GM23338 (cell line): ENCODE data around the gene ADAMTS4. TPM values are rescaled to one million over a fixed set of nuclear protein-coding genes. Genes with fewer than 3 reads are reported as not detected.

ENCODE experiments used
- ATAC-seq: fragments of 200-7000 bp; cut with Tn5 transposase; 3 replicates; pipeline ENCODE4 v1.9.1; 2020
- DNase-seq: peaks from one replicate; pipeline ENCODE4 v3.0.0-alpha.2; 2015; ENCODE audit warnings: low spot score
- H2AFZ ChIP-seq: fragments of 200-600 bp; sonication (generic); 2 replicates; pipeline ENCODE4 v1.8.0; 2016; ENCODE audit warnings: antibody characterized with exemption, mild to moderate bottlenecking, moderate library complexity
- H3F3A ChIP-seq: fragments of 200-600 bp; sonication (generic); replicated peaks from 2 replicates; pipeline ENCODE4 v1.8.0; 2017; ENCODE audit warnings: antibody characterized with exemption, mixed run types, low read depth
- H3K27ac ChIP-seq: fragments of 200-600 bp; sonication (generic); 2 replicates; pipeline ENCODE4 v1.6.1; 2016; ENCODE audit warnings: low read depth
- H3K27me3 ChIP-seq: fragments of 200-600 bp; sonication (generic); 2 replicates; pipeline ENCODE4 v1.8.0; 2016; ENCODE audit warnings: mild to moderate bottlenecking, mixed run types, moderate library complexity; ENCODE audit not compliant: insufficient read depth
- H3K36me3 ChIP-seq: fragments of 200-600 bp; sonication (generic); 2 replicates; pipeline ENCODE4 v1.8.0; 2016; ENCODE audit warnings: mild to moderate bottlenecking; ENCODE audit not compliant: insufficient read depth
- H3K4me1 ChIP-seq: fragments of 200-600 bp; sonication (generic); 2 replicates; pipeline ENCODE4 v1.8.0; 2016; ENCODE audit warnings: mild to moderate bottlenecking, moderate library complexity; ENCODE audit not compliant: insufficient read depth
- H3K4me2 ChIP-seq: fragments of 200-600 bp; sonication (generic); 2 replicates; pipeline ENCODE4 v1.7.1; 2017; ENCODE audit warnings: mixed run types
- H3K4me3 ChIP-seq: fragments of 200-600 bp; sonication (generic); 2 replicates; pipeline ENCODE4 v1.6.1; 2016; ENCODE audit warnings: mixed run types
- H3K79me2 ChIP-seq: fragments of 200-600 bp; sonication (generic); replicated peaks from 2 replicates; pipeline ENCODE4 v1.8.0; 2017; ENCODE audit warnings: mild to moderate bottlenecking; ENCODE audit not compliant: insufficient read depth
- H3K9me2 ChIP-seq: fragments of 200-600 bp; sonication (generic); 2 replicates; pipeline ENCODE4 v1.8.0; 2017; ENCODE audit not compliant: insufficient read depth
- H4K20me1 ChIP-seq: fragments of 200-600 bp; sonication (generic); replicated peaks from 2 replicates; pipeline ENCODE4 v1.8.0; 2017; ENCODE audit warnings: mild to moderate bottlenecking; ENCODE audit not compliant: insufficient read depth
- H3K27ac Mint-ChIP-seq: 2 replicates; pipeline ENCODE4 v1.8.0; 2020; ENCODE audit warnings: inconsistent platforms, mild to moderate bottlenecking, moderate library complexity, mixed read lengths
- H3K27me3 Mint-ChIP-seq: 3 replicates; pipeline ENCODE4 v1.8.0; 2022; ENCODE audit warnings: low read depth, mild to moderate bottlenecking, moderate library complexity, mixed read lengths, inconsistent platforms; ENCODE audit not compliant: insufficient read depth, poor library complexity
- H3K36me3 Mint-ChIP-seq: 3 replicates; pipeline ENCODE4 v1.8.0; 2021; ENCODE audit warnings: low read depth, mild to moderate bottlenecking, inconsistent platforms, moderate library complexity, mixed read lengths
- H3K4me1 Mint-ChIP-seq: 3 replicates; pipeline ENCODE4 v1.8.0; 2020; ENCODE audit warnings: mild to moderate bottlenecking, inconsistent platforms, mixed read lengths
- H3K4me3 Mint-ChIP-seq: 3 replicates; pipeline ENCODE4 v1.8.0; 2021; ENCODE audit warnings: moderate library complexity, mild to moderate bottlenecking, inconsistent platforms, mixed read lengths
- H3K9me3 Mint-ChIP-seq: 3 replicates; pipeline ENCODE4 v1.8.0; 2020; ENCODE audit warnings: moderate library complexity, mild to moderate bottlenecking, inconsistent platforms, mixed read lengths
- CREB1 ChIP-seq: fragments of 250-450 bp; sonication (Bioruptor Pico); IDR thresholded peaks from 2 replicates; pipeline ENCODE4 v1.5.0; 2020; ENCODE audit warnings: low read depth, mild to moderate bottlenecking, moderate library complexity
- EZH2 ChIP-seq: fragments of 200-600 bp; sonication (generic); IDR thresholded peaks from one replicate; pipeline ENCODE4 v1.8.0; 2017; ENCODE audit warnings: antibody characterized with exemption, mild to moderate bottlenecking, low read depth; ENCODE audit not compliant: unreplicated experiment
- EZH2phosphoT487 ChIP-seq: fragments of 200-600 bp; sonication (generic); IDR thresholded peaks from one replicate; pipeline ENCODE4 v1.8.1; 2018; ENCODE audit warnings: antibody characterized with exemption; ENCODE audit not compliant: unreplicated experiment
- JUNB ChIP-seq: IDR thresholded peaks from one replicate; pipeline ENCODE4 v1.6.1; 2016; ENCODE audit warnings: antibody characterized with exemption; ENCODE audit not compliant: unreplicated experiment
- POLR2AphosphoS5 ChIP-seq: IDR thresholded peaks from 2 replicates; pipeline ENCODE4 v1.6.1; 2016; ENCODE audit warnings: antibody characterized with exemption, low read depth
- REST ChIP-seq: IDR thresholded peaks from one replicate; pipeline ENCODE4 v1.6.1; 2018; ENCODE audit warnings: antibody characterized with exemption; ENCODE audit not compliant: unreplicated experiment
- STAT1 ChIP-seq: IDR thresholded peaks from one replicate; pipeline ENCODE4 v1.6.1; 2016; ENCODE audit warnings: antibody characterized with exemption; ENCODE audit not compliant: unreplicated experiment
- ZNF331 ChIP-seq: fragments of 250-450 bp; sonication (Bioruptor Pico); IDR thresholded peaks from 2 replicates; pipeline ENCODE4 v1.5.0; 2020; ENCODE audit warnings: low read depth, mild to moderate bottlenecking, moderate library complexity
- ZNF462 ChIP-seq: fragments of 250-450 bp; sonication (Bioruptor Pico); IDR thresholded peaks from 2 replicates; pipeline ENCODE4 v1.5.0; 2020; ENCODE audit warnings: mild to moderate bottlenecking, moderate library complexity
- polyA plus RNA-seq: library from polyadenylated mRNA; unstranded; fragments of >200 nt; fragmentation: Nextera tagmentation; extraction: Ambion mirVana; gene quantifications from 2 replicates; pipeline ENCODE4 v1.2.1, GENCODE V29; 2016
- total RNA-seq: library from RNA; depleted of rRNA; stranded (reverse); fragments of >200 nt; shearing (Covaris generic); gene quantifications from 2 replicates; pipeline ENCODE4 v1.2.3, GENCODE V29; 2014
- TF ChIP-seq, protein P1 (sequence below), 2 experiments: fragments of 200-600 bp in 1 of 2; sonication (generic) in 1 of 2; conservative IDR thresholded peaks; 2 replicates each; pipeline versions ENCODE4 v1.5.1 to v1.6.1; 2016 to 2017; ENCODE audit warnings: antibody characterized with exemption in 2 of 2, low read depth in 2 of 2, mild to moderate bottlenecking in 2 of 2, moderate library complexity in 1 of 2

The ADAMTS4 gene
- total and polyA plus RNA-seq, 2 experiments from 2014 or later = 1.3 to 5.2 TPM

DNA sequence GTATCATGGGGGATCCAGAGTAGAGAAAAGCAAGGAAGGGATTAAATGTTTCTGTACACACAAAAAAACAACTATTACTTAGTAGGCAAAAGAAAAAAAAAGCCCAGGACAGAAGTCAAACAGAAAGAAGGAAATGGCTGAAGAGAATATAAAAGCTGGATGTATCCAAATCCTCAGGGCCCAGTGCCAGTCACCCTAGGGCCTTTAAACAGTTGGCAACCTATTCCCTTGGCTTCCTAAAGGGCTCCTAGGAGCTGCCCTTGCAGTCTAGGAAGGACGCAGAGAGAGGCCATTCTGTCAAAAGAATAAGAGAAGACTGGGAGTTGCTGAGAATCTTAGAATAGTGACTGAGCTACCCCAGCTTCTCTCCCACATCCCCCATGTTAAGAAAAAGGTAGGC is 26.5 kb downstream of the ADAMTS4 start:
- Histone ChIP-seq H3K4me2 (no peak overlapping the region), H2AFZ (no peak overlapping the region), H3K27ac (no peak overlapping the region), H3F3A (peaks cover 3% of the 10 kb centered on the region; the same call in 1 of the 2 replicates), H3K79me2 (peaks cover 8% of the 10 kb centered on the region), H4K20me1 (peaks cover 6% of the 10 kb centered on the region; the same call in 1 of the 2 replicates), H3K4me1 (peaks cover 6% of the 10 kb centered on the region; the same call in 1 of the 2 replicates), H3K36me3 (peaks cover 17% of the 10 kb centered on the region), H3K27me3 (no peaks in the 10 kb centered on the region), H3K9me2 (no peaks in the 10 kb centered on the region), H3K4me3 (no peak overlapping the region)
- peaks cover 11% of the 10 kb centered on the region for H3K27me3 Mint-ChIP-seq
- H3K9me3 Mint-ChIP-seq = no peaks in the 10 kb centered on the region
- H3K27ac Mint-ChIP-seq = no peak overlapping the region
- ATAC-seq (no peak), DNase-seq (no peak)
- H3K4me3 Mint-ChIP-seq = no peak overlapping the region; the same call in 2 of the 3 replicates
- peaks cover 54% of the 10 kb centered on the region for H3K36me3 Mint-ChIP-seq
- TF ChIP-seq POLR2AphosphoS5 = no peak
- no peak for TF ChIP-seq JUNB
- peaks cover 7% of the 10 kb centered on the region for H3K4me1 Mint-ChIP-seq

DNA sequence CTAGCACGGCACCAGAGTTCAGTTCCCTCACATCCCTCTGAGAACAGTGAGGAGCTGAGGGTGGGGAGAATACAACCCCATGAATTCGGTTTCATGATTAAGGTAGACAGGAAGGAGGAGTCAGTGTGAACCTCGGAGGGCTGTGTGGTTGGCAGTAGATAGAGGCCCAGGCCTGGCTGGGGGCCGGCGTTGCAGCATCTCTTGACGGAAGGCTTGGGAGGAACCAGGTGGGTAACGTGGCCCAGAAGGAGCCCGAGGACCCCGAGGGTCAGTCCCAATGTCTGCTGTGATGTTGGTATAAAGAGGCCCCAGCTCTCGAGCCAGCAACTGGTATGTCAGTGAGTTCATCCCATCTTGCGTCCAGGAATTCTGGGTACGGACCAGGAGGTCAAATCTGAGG is 27.2 kb downstream of the ADAMTS4 start:
- ATAC-seq = no peak
- no peak overlapping the region for H3K27ac Mint-ChIP-seq
- H3K36me3 ChIP-seq = peaks cover 17% of the 10 kb centered on the region
- TF ChIP-seq REST = no peak
- TF ChIP-seq ZNF462 = no peak
- TF ChIP-seq CREB1 (CRISPR knock-in tag) = no peak
- no peak for TF ChIP-seq POLR2AphosphoS5
- TF ChIP-seq EZH2phosphoT487 = no peak
- TF ChIP-seq JUNB = no peak
- TF ChIP-seq, protein P1, sequence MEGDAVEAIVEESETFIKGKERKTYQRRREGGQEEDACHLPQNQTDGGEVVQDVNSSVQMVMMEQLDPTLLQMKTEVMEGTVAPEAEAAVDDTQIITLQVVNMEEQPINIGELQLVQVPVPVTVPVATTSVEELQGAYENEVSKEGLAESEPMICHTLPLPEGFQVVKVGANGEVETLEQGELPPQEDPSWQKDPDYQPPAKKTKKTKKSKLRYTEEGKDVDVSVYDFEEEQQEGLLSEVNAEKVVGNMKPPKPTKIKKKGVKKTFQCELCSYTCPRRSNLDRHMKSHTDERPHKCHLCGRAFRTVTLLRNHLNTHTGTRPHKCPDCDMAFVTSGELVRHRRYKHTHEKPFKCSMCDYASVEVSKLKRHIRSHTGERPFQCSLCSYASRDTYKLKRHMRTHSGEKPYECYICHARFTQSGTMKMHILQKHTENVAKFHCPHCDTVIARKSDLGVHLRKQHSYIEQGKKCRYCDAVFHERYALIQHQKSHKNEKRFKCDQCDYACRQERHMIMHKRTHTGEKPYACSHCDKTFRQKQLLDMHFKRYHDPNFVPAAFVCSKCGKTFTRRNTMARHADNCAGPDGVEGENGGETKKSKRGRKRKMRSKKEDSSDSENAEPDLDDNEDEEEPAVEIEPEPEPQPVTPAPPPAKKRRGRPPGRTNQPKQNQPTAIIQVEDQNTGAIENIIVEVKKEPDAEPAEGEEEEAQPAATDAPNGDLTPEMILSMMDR (conservative IDR thresholded peaks at IDR 0.05; ENCODE audit: low read depth in 2 of 2) = no peak
- TF ChIP-seq ZNF331 = no peak
- TF ChIP-seq EZH2 = no peak
- TF ChIP-seq STAT1 = no peak

More for the DNA sequence above, 27.2 kb downstream of the ADAMTS4 start:
- H4K20me1 ChIP-seq = peaks cover 6% of the 10 kb centered on the region; the same call in 1 of the 2 replicates
- no peak overlapping the region for H3K4me3 Mint-ChIP-seq
- no peak overlapping the region for H3K4me3 ChIP-seq
- no peak overlapping the region for H3K27ac ChIP-seq
- peaks cover 6% of the 10 kb centered on the region for H3K79me2 ChIP-seq
- peaks cover 9% of the 10 kb centered on the region for H3F3A ChIP-seq
- no peaks in the 10 kb centered on the region for H3K9me3 Mint-ChIP-seq
- H3K9me2 ChIP-seq = no peaks in the 10 kb centered on the region
- no peaks in the 10 kb centered on the region for H3K27me3 ChIP-seq
- H3K36me3 Mint-ChIP-seq = peaks cover 54% of the 10 kb centered on the region
- H3K4me1 Mint-ChIP-seq = peaks cover 11% of the 10 kb centered on the region
- H3K4me2 ChIP-seq = no peak overlapping the region
- peaks cover 5% of the 10 kb centered on the region; the same call in 1 of the 2 replicates for H3K4me1 ChIP-seq
- H3K27me3 Mint-ChIP-seq = peaks cover 13% of the 10 kb centered on the region
- no peak for DNase-seq
- H2AFZ ChIP-seq = no peak overlapping the region
